PC-3 (cell line): Measurements from ENCODE around the gene RAP1GAP.

ENCODE experiments used
- EZH2phosphoT487 ChIP-seq: fragments of 300-600 bp; sonication (generic); IDR thresholded peaks from 2 replicates; pipeline ENCODE4 v1.6.1; 2018; ENCODE audit warnings: mild to moderate bottlenecking, antibody characterized with exemption, low read length, borderline replicate concordance
- TF ChIP-seq, protein P1 (sequence below): fragments of 300-600 bp; sonication (generic); conservative IDR thresholded peaks from 2 replicates; pipeline ENCODE4 v1.5.1; 2017; ENCODE audit warnings: antibody characterized with exemption, low read depth, mild to moderate bottlenecking, low read length

DNA sequence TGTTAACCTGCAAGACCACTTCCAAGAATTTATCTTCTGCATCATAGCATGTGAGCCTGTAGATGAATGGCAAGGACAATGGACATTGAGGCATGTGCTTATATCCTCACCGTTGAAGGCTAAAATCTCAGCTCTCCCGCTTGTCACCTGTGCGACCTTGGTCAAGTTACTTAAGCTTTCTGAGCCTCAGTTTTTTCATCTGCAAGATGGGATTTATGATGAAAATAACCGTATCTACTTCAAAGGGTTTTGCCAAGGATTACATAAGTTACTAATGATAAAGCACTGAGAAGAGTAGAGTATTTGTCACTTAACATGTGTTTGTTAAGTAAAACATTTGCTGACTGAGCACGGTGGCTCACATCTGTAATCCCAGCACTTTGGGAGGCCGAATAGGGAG is 14.9 kb downstream of the RAP1GAP start:
- TF ChIP-seq, protein P1, sequence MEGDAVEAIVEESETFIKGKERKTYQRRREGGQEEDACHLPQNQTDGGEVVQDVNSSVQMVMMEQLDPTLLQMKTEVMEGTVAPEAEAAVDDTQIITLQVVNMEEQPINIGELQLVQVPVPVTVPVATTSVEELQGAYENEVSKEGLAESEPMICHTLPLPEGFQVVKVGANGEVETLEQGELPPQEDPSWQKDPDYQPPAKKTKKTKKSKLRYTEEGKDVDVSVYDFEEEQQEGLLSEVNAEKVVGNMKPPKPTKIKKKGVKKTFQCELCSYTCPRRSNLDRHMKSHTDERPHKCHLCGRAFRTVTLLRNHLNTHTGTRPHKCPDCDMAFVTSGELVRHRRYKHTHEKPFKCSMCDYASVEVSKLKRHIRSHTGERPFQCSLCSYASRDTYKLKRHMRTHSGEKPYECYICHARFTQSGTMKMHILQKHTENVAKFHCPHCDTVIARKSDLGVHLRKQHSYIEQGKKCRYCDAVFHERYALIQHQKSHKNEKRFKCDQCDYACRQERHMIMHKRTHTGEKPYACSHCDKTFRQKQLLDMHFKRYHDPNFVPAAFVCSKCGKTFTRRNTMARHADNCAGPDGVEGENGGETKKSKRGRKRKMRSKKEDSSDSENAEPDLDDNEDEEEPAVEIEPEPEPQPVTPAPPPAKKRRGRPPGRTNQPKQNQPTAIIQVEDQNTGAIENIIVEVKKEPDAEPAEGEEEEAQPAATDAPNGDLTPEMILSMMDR, result no peak
- no peak for TF ChIP-seq EZH2phosphoT487
